GM23248 (cell line): ENCODE measurements around the gene ZNF385D. TPM values are rescaled to one million over a fixed set of nuclear protein-coding genes. Genes with fewer than 3 reads are reported as not detected.
"Not testable (repeated sequence)": the region's sequence is repeated elsewhere in the genome, so short reads cannot be mapped to it uniquely, and the experiment has no call there.

Source experiments
- DNase-seq: peaks from one replicate; pipeline ENCODE4 v3.0.0-alpha.2; 2015
- H2AFZ ChIP-seq: fragments of 200-600 bp; sonication (generic); 2 replicates; pipeline ENCODE4 v1.6.1; 2016; ENCODE audit warnings: antibody characterized with exemption
- H3F3A ChIP-seq: fragments of 200-600 bp; sonication (generic); 2 replicates; pipeline ENCODE4 v1.6.1; 2016; ENCODE audit warnings: mild to moderate bottlenecking, antibody characterized with exemption, mixed run types; ENCODE audit not compliant: insufficient read depth
- H3K27ac ChIP-seq: fragments of 200-600 bp; sonication (generic); 2 replicates; pipeline ENCODE4 v1.5.1; 2016; ENCODE audit warnings: mild to moderate bottlenecking
- H3K27me3 ChIP-seq: fragments of 200-600 bp; sonication (generic); replicated peaks from 2 replicates; pipeline ENCODE4 v1.6.1; 2016; ENCODE audit warnings: mild to moderate bottlenecking; ENCODE audit not compliant: insufficient read depth
- H3K36me3 ChIP-seq: fragments of 200-600 bp; sonication (generic); 2 replicates; pipeline ENCODE4 v1.6.1; 2016; ENCODE audit warnings: low read depth, mild to moderate bottlenecking
- H3K4me1 ChIP-seq: fragments of 200-600 bp; sonication (generic); 2 replicates; pipeline ENCODE4 v1.6.1; 2016; ENCODE audit warnings: mild to moderate bottlenecking; ENCODE audit not compliant: insufficient read depth
- H3K4me2 ChIP-seq: fragments of 200-600 bp; sonication (generic); one replicate; pipeline ENCODE4 v1.6.1; 2016; ENCODE audit warnings: mild to moderate bottlenecking; ENCODE audit not compliant: unreplicated experiment
- H3K4me3 ChIP-seq: fragments of 200-600 bp; sonication (generic); 2 replicates; pipeline ENCODE4 v1.5.1; 2016; ENCODE audit warnings: mild to moderate bottlenecking
- H3K79me2 ChIP-seq: fragments of 200-600 bp; sonication (generic); 2 replicates; pipeline ENCODE4 v1.6.1; 2016; ENCODE audit warnings: mild to moderate bottlenecking; ENCODE audit not compliant: insufficient read depth
- H3K9ac ChIP-seq: fragments of 200-600 bp; sonication (generic); 2 replicates; pipeline ENCODE4 v1.6.1; 2016; ENCODE audit warnings: mild to moderate bottlenecking
- H3K9me2 ChIP-seq: fragments of 200-600 bp; sonication (generic); 2 replicates; pipeline ENCODE4 v1.6.1; 2016; ENCODE audit warnings: mixed run types, mild to moderate bottlenecking, moderate library complexity; ENCODE audit not compliant: insufficient read depth
- H3K9me3 ChIP-seq: fragments of 200-600 bp; sonication (generic); one replicate; pipeline ENCODE4 v1.6.1; 2017; ENCODE audit warnings: low read depth
- H4K20me1 ChIP-seq: fragments of 200-600 bp; sonication (generic); 2 replicates; pipeline ENCODE4 v1.6.0; 2016; ENCODE audit not compliant: insufficient read depth
- EZH2 ChIP-seq: fragments of 200-600 bp; sonication (generic); IDR thresholded peaks from 2 replicates; pipeline ENCODE4 v1.6.1; 2018; ENCODE audit warnings: antibody characterized with exemption, mild to moderate bottlenecking; ENCODE audit not compliant: insufficient read depth, poor library complexity, severe bottlenecking
- EZH2phosphoT487 ChIP-seq: fragments of 200-600 bp; sonication (generic); IDR thresholded peaks from 2 replicates; pipeline ENCODE4 v1.6.1; 2018; ENCODE audit warnings: antibody characterized with exemption, moderate library complexity, mild to moderate bottlenecking, low read depth; ENCODE audit not compliant: insufficient read depth
- WGBS, 2 experiments: methylation state at CpG; one replicate each; pipeline ENCODE4 v1.1.6; 2015 to 2017; ENCODE audit warnings: low lambda C conversion rate in 2 of 2, low coverage in 1 of 2; ENCODE audit errors: missing lambda C conversion rate in 2 of 2; 5-methylcytosine and 5-hydroxymethylcytosine counted together
- in situ Hi-C: fragments of 300-500 bp; cut with MboI; formaldehyde crosslinking; loops from 2 replicates; pipeline ENCODE4 v1.15.0; 2020
- polyA plus RNA-seq: library from polyadenylated mRNA; unstranded; fragments of >200 nt; fragmentation: Nextera tagmentation; extraction: Ambion mirVana; gene quantifications from 2 replicates; pipeline ENCODE4 v1.2.1, GENCODE V29; 2016
- total RNA-seq: library from RNA; depleted of rRNA; stranded (reverse); fragments of >200 nt; shearing (Covaris generic); gene quantifications from 2 replicates; pipeline ENCODE4 v1.2.3, GENCODE V29; 2014

Gene ZNF385D
- total and polyA plus RNA-seq, 2 experiments from 2014 or later: 0.97 to 13.8 TPM

- H3K4me1 ChIP-seq: peaks cover 7% of the 10 kb centered on the region
- TF ChIP-seq EZH2 (no peak), EZH2phosphoT487 (no peak)
- H3K9ac ChIP-seq: no peak overlapping the region
- no peaks in the 10 kb centered on the region for H3K36me3 ChIP-seq
- H4K20me1 ChIP-seq: no peaks in the 10 kb centered on the region
- H3K79me2 ChIP-seq: no peaks in the 10 kb centered on the region
- no peaks in the 10 kb centered on the region for H3F3A ChIP-seq
- no peak overlapping the region for H3K4me3 ChIP-seq
- no peak for DNase-seq
- H2AFZ ChIP-seq: no peak overlapping the region
- in situ Hi-C loops: no loop called here
- no peaks in the 10 kb centered on the region for H3K9me3 ChIP-seq
- no peaks in the 10 kb centered on the region; the same call in 1 of the 2 replicates for H3K9me2 ChIP-seq
- no peak overlapping the region for H3K4me2 ChIP-seq
- H3K27me3 ChIP-seq: no peaks in the 10 kb centered on the region
- no peak overlapping the region for H3K27ac ChIP-seq
Observed at GRCh38 chr3:21508246-21508645, 242.8 kb downstream of the ZNF385D start.

GRCh38 chr3:21505711-21506460 lies 245.1 kb downstream of the ZNF385D start:
- Histone ChIP-seq H3K9me2 (no peaks in the 10 kb centered on the region; the same call in 1 of the 2 replicates), H3K79me2 (no peaks in the 10 kb centered on the region), H3K27ac (no peak overlapping the region), H3K27me3 (no peaks in the 10 kb centered on the region), H3K4me3 (no peak overlapping the region), H2AFZ (no peak overlapping the region), H3K36me3 (no peaks in the 10 kb centered on the region), H3K9me3 (no peaks in the 10 kb centered on the region), H3F3A (no peaks in the 10 kb centered on the region), H3K9ac (no peak overlapping the region), H4K20me1 (no peaks in the 10 kb centered on the region), H3K4me1 (peaks cover 7% of the 10 kb centered on the region), H3K4me2 (no peak overlapping the region)
- DNase-seq: peak; percentile 30
- 61 to 62% methylated on average over 4 of the region's 4 CpGs for WGBS, 2 experiments
- TF ChIP-seq EZH2 (no peak), EZH2phosphoT487 (no peak)
- in situ Hi-C loops: no loop called here

GRCh38 chr3:21502656-21503055 lies 248.4 kb downstream of the ZNF385D start:
- 84 to 96% methylated on average over 1 of the region's 1 CpG for WGBS, 2 experiments

GRCh38 chr3:21500834-21501233 lies 250.2 kb downstream of the ZNF385D start:
- no peaks in the 10 kb centered on the region for H3K27me3 ChIP-seq
- H3K27ac ChIP-seq: no peak overlapping the region
- no peaks in the 10 kb centered on the region for H3K9me2 ChIP-seq
- H3K4me3 ChIP-seq: no peak overlapping the region
- no peaks in the 10 kb centered on the region for H3K36me3 ChIP-seq
- H3K9ac ChIP-seq: no peak overlapping the region
- in situ Hi-C loops: no loop called here
- H3F3A ChIP-seq: no peaks in the 10 kb centered on the region
- H3K4me2 ChIP-seq: no peak overlapping the region
- no peak for DNase-seq
- no peak overlapping the region for H2AFZ ChIP-seq
- no peaks in the 10 kb centered on the region for H3K79me2 ChIP-seq
- TF ChIP-seq EZH2 (no peak), EZH2phosphoT487 (no peak)
- WGBS, 2 experiments: 83 to 89% methylated on average over 10 of the region's 10 CpGs
- no peaks in the 10 kb centered on the region for H4K20me1 ChIP-seq
- no peaks in the 10 kb centered on the region for H3K9me3 ChIP-seq
- H3K4me1 ChIP-seq: peaks cover 1% of the 10 kb centered on the region

More at GRCh38 chr3:21502656-21503055, 248.4 kb downstream of the ZNF385D start:
- Histone ChIP-seq H3K4me2 (no peak overlapping the region), H3K36me3 (no peaks in the 10 kb centered on the region), H3K9me2 (no peaks in the 10 kb centered on the region; the same call in 1 of the 2 replicates), H3K27me3 (no peaks in the 10 kb centered on the region), H4K20me1 (no peaks in the 10 kb centered on the region), H3K4me3 (no peak overlapping the region), H3K79me2 (no peaks in the 10 kb centered on the region), H3F3A (no peaks in the 10 kb centered on the region), H3K9me3 (no peaks in the 10 kb centered on the region), H3K9ac (no peak overlapping the region), H2AFZ (no peak overlapping the region), H3K27ac (no peak overlapping the region), H3K4me1 (peaks cover 7% of the 10 kb centered on the region)
- no peak for DNase-seq
- in situ Hi-C loops: no loop called here
- TF ChIP-seq EZH2phosphoT487 (no peak), EZH2 (no peak)

- H3K9ac ChIP-seq, H3F3A ChIP-seq, H3K27me3 ChIP-seq, H3K4me1 ChIP-seq, H3K36me3 ChIP-seq, H3K27ac ChIP-seq, H3K9me2 ChIP-seq, H3K9me3 ChIP-seq, H2AFZ ChIP-seq, H3K4me3 ChIP-seq, H3K4me2 ChIP-seq, H3K79me2 ChIP-seq, H4K20me1 ChIP-seq, DNase-seq: not testable (repeated sequence)
- in situ Hi-C loops: loop anchor here (25.0 kb wide), 1 partner anchor 1153 kb away; no protein-coding TSS in a partner anchor
- no CpG with 5 or more reads among the region's 3 CpGs for WGBS, 2 experiments
Observed at GRCh38 chr3:21490671-21491070, 260.3 kb downstream of the ZNF385D start.
